ENCODE measurements around the gene SLC4A11.
"Not testable (repeated sequence)": the region's sequence is repeated elsewhere in the genome, so short reads cannot be mapped to it uniquely, and the experiment has no call there.

DNA sequence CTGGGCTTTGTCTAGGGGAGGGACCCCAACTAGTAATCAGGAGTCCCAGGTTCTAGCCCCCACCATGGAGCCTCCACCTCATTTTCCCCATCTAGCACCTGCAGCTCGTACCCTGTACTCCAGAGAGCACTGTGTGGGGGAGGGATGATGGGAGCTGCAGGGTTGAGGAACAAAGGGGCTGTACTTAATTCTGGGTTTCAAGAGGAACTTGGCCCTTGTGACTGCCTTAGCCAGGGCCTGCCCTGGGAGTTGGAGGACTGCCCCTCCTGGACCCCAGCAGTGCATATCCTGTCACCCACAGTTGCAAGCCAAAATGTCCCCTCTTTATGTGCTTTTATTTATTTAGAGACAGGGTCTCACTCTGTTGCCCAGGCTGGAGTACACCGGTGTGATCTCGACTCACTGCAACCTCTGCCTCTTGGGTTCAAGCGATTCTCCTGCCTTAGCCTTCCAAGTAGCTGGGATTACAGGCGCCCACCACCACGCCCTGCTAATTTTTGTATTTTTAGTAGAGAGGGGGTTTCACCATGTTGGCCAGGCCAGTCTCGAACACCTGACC, 23.6 kb downstream of the SLC4A11 start:
- TF ChIP-seq, protein P1, sequence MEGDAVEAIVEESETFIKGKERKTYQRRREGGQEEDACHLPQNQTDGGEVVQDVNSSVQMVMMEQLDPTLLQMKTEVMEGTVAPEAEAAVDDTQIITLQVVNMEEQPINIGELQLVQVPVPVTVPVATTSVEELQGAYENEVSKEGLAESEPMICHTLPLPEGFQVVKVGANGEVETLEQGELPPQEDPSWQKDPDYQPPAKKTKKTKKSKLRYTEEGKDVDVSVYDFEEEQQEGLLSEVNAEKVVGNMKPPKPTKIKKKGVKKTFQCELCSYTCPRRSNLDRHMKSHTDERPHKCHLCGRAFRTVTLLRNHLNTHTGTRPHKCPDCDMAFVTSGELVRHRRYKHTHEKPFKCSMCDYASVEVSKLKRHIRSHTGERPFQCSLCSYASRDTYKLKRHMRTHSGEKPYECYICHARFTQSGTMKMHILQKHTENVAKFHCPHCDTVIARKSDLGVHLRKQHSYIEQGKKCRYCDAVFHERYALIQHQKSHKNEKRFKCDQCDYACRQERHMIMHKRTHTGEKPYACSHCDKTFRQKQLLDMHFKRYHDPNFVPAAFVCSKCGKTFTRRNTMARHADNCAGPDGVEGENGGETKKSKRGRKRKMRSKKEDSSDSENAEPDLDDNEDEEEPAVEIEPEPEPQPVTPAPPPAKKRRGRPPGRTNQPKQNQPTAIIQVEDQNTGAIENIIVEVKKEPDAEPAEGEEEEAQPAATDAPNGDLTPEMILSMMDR (IDR thresholded peaks at IDR 0.05): not testable (repeated sequence)
- TF ChIP-seq POLR2A (IDR thresholded peaks at IDR 0.05): not testable (repeated sequence)
